GM23248 (cell line): Measurements from ENCODE around the gene AADAC.

Source experiments
- EZH2 ChIP-seq: fragments of 200-600 bp; sonication (generic); IDR thresholded peaks from 2 replicates; pipeline ENCODE4 v1.6.1; 2018; ENCODE audit warnings: antibody characterized with exemption, mild to moderate bottlenecking; ENCODE audit not compliant: insufficient read depth, poor library complexity, severe bottlenecking
- EZH2phosphoT487 ChIP-seq: fragments of 200-600 bp; sonication (generic); IDR thresholded peaks from 2 replicates; pipeline ENCODE4 v1.6.1; 2018; ENCODE audit warnings: antibody characterized with exemption, moderate library complexity, mild to moderate bottlenecking, low read depth; ENCODE audit not compliant: insufficient read depth

- TF ChIP-seq EZH2phosphoT487 (no peak), EZH2 (no peak)
Measured at GRCh38 chr3:151777880-151778279, 36.0 kb upstream of the AADAC start.
